Head of caudate nucleus (tissue), 42 donors: ENCODE data around the gene SRMS.

Source experiments
- DNase-seq, 42 donors: peaks; one replicate each; pipeline versions ENCODE4 v3.0.0 to v3.0.0-alpha.2; 2020 to 2021; ENCODE audit warnings: mixed read lengths in 7 of 42
- intact Hi-C: fragments of 100-400 bp; cut with DNase I; formaldehyde crosslinking; loops from one replicate; pipeline ENCODE4 v1.15.0; 2022

Gene SRMS

GRCh38 chr20:63543733-63544132 is 3.8 kb downstream of the SRMS start:
- intact Hi-C loops, result loop anchor here (5.0 kb wide), 1 partner anchor 429 kb away; no protein-coding TSS in a partner anchor
- DNase-seq, result no peak

DNA sequence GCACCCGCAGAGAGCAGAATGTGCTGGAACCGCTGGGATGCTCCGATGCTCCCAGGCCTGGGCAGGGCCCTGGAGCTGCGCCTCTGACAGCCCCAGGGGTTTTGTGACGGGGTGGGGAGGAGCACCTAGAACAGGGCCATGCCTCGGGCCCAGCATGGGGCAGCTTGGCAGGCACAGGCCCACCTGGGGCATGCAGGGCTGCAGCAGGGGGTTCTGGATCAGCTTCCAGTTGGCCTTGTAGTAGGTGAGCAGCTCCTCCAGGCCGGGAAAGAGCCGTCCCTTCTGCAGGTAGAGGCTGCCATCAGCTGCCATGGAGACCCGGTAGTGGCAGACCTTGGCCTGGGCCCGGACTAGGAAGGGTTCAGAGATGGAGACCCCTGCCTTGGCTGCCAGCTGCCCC is 4.4 kb downstream of the SRMS start:
- DNase-seq, result no peak
- intact Hi-C loops, result loop anchor here (5.0 kb wide), 1 partner anchor 429 kb away; no protein-coding TSS in a partner anchor

- no peak for DNase-seq
- intact Hi-C loops, result loop anchor here (5.0 kb wide), 1 partner anchor 430 kb away; no protein-coding TSS in a partner anchor
These were observed 4.9 kb downstream of the SRMS start for GRCh38 chr20:63542696-63543095.

- DNase-seq, result no peak
- intact Hi-C loops, result loop anchor here (5.0 kb wide), 1 partner anchor 430 kb away; no protein-coding TSS in a partner anchor
These were observed 5.5 kb downstream of the SRMS start for GRCh38 chr20:63542031-63542559.

- intact Hi-C loops, result loop anchor here (5.0 kb wide), 1 partner anchor 431 kb away; no protein-coding TSS in a partner anchor
- DNase-seq, result no peak
These were observed 6.2 kb downstream of the SRMS start for GRCh38 chr20:63541371-63541770.

DNA sequence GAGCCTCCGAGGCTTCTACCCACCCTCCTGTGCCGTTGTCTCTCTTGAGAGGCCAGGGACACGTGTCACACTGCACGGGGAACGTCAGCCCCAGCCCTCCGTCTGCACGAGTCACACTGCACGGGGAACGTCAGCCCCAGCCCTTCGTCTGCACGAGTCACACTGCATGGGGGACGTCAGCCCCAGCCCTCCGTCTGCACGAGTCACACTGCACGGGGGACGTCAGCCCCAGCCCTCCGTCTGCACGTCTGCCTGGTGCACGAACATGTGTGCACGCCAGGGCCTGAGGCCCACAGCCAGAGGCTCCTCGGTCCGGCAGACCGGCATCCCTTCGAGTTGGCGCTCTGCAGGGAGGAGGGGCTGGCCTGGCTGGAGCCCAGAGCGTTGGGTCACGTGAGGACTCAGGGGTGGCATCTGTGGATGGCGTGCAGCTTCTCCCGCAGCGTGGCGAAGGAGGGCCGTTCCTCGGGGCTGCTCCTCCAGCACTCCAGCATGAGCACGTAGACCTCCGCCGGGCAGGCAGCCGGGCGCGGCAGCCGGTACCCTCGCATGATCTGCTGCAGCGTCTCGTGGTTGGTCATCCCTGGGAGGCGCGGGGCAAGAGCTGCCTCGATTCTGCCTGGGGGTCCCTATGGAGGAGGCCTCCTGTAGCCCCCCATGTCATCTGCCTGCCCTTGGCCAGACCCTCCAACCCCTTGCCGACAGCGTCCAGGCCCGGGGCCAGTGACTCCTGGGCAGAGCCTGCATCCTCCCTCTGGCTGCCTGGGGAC is 6.9 kb downstream of the SRMS start:
- peak in 35 of 42 donors; percentile 14 to 70 (median 46) for DNase-seq
- intact Hi-C loops, result loop anchor here (5.0 kb wide), 1 partner anchor 432 kb away; no protein-coding TSS in a partner anchor

- DNase-seq, result no peak
- intact Hi-C loops, result loop anchor here (5.0 to 10.0 kb wide), 2 partner anchors 85 to 433 kb away; partner anchors contain the start of gene GMEB2
These were observed 7.8 kb downstream of the SRMS start for GRCh38 chr20:63539441-63540370.

DNA sequence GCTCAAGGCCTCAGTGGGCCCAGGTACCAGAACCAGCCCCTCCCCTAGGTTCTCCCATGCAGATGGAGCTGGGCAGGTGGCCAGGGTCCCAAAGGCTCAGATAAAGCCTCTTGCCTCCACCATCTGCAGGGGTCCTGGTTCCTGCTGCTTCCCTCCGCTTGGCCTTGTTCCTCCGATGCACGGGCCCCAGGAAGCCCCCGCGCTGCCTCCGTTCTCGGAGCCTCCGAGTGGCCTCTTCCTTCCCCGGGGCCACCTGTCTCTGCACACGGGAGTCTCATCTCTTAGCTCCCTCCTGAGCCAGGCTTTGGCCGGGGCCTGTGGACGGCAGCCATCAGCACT is 8.5 kb downstream of the SRMS start:
- intact Hi-C loops, result loop anchor here (10.0 kb wide), 1 partner anchor 86 kb away; the partner anchor contains the start of gene GMEB2
- DNase-seq, result no peak

- no peak for DNase-seq
- intact Hi-C loops, result loop anchor here (10.0 kb wide), 1 partner anchor 86 kb away; the partner anchor contains the start of gene GMEB2
These were observed 9.1 kb downstream of the SRMS start for GRCh38 chr20:63538204-63539091.

DNA sequence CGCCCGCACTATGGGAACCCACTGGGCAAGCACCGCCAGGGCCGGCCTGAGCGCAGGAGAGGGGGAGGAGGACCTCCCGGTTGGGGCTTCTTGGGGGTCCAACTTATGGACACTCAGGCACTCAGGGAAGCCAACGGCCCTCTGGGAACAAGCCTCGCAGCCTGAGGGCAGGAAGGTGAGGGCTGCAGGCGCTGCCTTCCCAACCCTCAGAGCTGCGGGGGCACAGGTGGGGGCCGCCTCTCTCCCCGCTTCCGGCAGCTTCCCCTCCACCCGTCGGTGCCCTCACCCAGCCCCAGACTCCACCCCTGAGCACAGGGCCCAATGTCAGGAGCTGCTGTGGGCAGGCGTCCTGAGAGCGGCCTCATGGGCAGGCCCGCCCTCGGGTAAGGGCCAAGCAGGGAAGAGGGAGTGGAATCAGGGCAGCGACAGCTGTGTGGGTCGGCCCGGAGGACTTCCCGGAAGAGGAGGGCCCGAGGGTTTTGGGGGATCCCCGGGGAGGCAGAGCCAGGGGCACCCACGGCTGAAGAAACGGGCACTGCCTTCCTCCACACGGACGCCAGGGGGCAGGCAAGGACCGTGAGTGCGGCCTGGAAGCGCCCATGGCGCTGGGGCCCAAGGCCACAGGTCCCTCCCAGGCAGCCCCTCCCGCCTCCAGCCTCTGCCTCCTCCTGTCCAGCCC is 9.9 kb downstream of the SRMS start:
- intact Hi-C loops, result loop anchor here (10.0 kb wide), 1 partner anchor 87 kb away; the partner anchor contains the start of gene GMEB2
- DNase-seq, result peak; percentile 31 to 89 (median 76)

GRCh38 chr20:63536997-63537524 is 10.5 kb downstream of the SRMS start, which contains the start of gene PTK6:
Gene PTK6, minus strand, starts transcription at chr20:63537376. Its CDS starts 62 bp downstream, at chr20:63537314.
- no peak for DNase-seq
- intact Hi-C loops, result loop anchor here (10.0 kb wide), 1 partner anchor 88 kb away; the partner anchor contains the start of gene GMEB2

GRCh38 chr20:63536241-63536977 is 11.1 kb downstream of the SRMS start:
- DNase-seq, result no peak
- intact Hi-C loops, result loop anchor here (10.0 kb wide), 1 partner anchor 88 kb away; the partner anchor contains the start of gene GMEB2

GRCh38 chr20:63534831-63535651 is 12.5 kb downstream of the SRMS start:
- no peak for DNase-seq
- intact Hi-C loops, result loop anchor here (10.0 kb wide), 1 partner anchor 90 kb away; the partner anchor contains the start of gene GMEB2

DNA sequence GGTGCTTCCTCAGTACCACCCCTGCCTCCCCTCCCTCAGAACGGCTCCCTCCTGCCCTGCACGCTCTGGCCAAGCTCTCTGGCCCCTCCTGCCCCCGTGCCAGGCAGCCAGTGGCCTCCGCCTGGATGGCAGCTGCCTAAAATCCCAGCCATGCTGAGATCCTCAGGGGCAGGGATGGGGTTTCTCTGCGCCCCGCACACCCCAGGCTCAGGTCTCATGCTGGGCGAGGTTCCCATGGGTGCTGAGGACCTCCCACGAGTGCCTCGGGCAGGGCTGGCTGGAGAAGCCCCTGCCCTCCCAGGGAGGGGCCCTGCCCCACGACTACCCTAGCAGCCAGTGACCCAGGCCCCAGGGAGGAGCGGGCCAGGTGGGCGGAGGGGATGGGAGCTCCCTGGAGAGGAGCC is 13.1 kb downstream of the SRMS start:
- no peak for DNase-seq
- intact Hi-C loops, result loop anchor here (10.0 kb wide), 1 partner anchor 90 kb away; the partner anchor contains the start of gene GMEB2

- DNase-seq, result no peak
- intact Hi-C loops, result loop anchor here (10.0 kb wide), 1 partner anchor 91 kb away; the partner anchor contains the start of gene GMEB2
These were observed 13.6 kb downstream of the SRMS start for GRCh38 chr20:63533871-63534393.
